IPS-NIHi7 (cell line): ENCODE data around the gene LILRB2.
"Not testable (repeated sequence)": the region's sequence is repeated elsewhere in the genome, so short reads cannot be mapped to it uniquely, and the experiment has no call there.

ENCODE experiments used
- DNase-seq: peaks from one replicate; pipeline ENCODE4 v3.0.0; 2012; ENCODE audit warnings: mixed read lengths; ENCODE audit errors: extremely low spot score

Gene LILRB2

DNA sequence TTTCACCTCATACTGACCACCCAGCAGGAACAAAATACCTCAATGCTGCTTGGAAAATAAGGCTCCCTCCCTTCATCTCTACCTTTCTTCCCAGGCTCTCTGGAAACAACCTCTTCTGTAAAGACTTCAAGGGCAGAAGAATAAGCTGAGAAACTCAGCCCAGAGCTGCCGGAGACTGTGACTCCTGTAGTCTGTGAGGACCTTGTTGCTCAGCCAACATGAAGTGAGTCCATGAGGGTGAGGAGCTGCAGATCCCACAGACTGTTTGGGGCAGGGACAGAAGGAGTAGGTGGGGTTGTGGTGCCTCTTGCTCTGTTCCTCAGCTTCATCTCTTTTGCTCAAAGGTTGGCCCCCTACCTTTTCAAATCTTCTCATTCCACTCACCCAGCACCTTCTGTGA, 24.2 kb upstream of the LILRB2 start:
- DNase-seq = no peak

DNA sequence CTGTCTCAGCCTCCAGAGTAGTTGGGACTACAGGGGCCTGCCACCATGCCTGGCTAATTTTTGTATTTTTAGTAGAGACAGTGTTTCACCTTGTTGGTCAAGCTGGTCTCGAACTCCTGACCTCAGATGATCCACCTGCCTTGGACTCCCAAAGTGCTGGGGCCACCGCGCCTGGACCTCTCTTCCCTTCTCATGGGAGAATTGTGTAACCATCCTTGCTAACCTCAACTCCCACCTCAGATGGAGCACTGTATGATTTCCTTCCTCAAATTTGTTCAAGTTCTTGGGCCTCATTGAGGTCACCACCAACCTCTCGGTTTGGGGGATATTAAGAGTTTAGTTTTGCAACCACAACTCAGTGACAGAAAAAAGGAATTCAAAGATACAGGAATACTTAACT, 21.3 kb upstream of the LILRB2 start:
- DNase-seq = no peak

DNA sequence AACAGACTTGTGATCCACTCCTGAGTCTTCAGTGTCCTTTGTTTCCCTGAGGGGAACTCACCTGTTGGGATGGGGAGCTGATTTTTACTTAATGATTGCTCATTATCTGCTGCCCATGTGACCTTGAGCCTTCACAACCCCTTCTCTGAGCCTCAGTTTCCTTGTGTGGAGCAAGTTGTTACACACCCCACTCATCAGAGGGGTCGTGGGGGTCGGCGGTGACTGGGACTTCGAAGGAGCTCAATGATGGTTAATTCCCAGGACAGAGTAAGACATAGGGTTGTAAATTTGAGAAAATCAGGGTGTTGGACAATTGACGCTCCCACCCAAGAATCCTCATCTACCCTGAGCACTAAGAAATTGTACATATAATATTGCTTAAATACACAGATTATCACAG, 18.6 kb upstream of the LILRB2 start:
- no peak for DNase-seq

DNA sequence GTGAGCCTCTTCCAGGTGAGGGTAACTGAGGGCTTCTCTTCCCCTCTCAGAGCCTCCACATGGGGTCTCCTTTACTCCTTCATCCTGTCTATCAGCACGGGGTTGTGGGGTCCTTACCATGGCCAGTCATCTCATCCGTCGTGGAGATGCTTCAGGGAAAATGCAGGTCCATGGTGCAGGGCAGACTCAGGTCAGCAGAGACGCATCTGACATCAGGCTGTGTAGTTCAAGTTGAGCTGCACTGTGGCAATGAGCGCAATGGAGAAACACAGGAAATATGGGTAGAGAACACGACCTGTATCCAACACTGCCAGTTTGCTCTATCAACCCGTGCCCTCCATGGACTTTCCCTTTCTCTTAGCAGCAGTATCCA, 18.2 kb upstream of the LILRB2 start:
- DNase-seq = no peak

DNA sequence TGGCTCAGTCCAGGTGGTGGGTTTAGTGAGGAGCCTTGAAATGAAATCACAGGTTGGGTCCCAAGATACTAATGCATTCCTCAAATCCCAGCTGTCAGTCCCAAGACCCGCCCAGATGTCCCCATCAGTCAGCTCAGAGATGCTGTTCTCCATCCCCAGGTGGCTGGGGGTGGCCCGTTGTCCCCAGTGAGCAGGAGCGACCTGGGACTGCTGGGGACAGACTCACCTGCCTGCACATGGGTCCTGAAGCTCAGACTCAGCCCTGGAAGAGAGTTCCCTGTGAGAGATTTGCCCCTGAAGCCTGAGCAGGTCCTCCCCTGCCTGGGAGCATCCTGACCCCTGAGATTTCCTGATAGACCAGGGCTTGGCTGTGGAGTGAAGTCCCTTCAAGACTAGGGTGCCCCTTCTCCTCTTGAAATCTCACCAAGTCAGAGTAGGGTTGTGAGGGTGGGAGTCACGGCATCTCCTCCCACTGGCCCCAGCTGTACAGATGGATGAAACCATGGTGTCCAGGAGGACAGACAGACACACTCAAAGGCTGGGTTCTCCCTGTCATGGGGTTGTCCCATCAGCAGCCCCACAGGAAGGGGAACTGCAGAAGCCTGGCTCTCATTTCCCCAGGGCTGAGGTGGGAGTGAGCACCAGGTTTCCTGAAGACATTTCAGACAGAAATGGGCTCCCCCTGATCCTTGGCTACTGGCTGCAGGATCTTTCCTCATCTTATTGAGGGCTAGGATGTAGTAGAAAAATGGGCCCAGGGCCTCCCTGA, 17.6 kb upstream of the LILRB2 start:
- DNase-seq = no peak

DNA sequence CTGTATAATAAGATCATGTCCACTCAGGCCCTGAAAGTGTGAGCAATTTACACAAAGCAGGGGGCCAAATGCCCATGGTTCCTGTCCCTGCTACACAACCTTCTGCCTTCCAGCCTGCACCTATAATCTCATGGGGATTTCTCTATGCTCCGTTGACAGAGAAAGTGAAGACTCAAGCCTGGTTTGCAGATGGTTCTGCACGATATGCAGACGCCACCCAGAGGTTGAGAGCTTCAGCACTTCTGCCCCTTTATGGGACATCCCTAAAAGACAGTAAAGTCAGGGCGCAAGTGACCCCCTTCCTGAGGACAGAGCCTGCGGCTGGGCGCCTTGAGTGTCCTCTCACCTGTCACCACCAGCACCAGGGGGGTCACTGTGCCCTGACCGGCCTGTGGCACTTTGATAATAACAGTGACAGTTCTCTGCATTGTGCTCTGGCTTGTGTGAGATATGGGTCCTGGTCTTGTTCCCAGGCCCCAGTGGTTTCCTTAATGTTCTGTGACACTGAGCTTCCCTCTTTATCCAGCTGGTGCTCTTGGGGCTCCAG, 16.9 kb upstream of the LILRB2 start:
- peak; percentile 25 for DNase-seq

DNA sequence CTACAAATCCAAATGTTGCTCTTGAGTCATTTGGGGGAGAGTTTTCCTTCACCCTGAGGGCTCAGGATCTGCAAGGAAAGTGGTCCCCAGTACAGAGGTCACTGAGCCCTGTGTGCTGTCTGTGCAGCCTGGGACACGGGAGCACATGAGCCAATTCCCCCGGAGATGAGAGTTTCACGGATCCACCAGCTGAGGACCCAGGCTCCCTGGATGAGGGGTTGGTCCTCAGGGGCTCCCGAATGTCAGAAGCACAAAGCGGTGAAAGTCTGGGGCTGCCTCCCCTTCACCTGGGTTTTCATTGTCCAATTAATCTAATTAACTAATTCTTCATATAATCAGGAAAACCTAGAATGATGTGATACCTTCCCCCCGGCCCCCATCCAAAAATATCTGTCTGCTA, 13.6 kb upstream of the LILRB2 start:
- DNase-seq = no peak

DNA sequence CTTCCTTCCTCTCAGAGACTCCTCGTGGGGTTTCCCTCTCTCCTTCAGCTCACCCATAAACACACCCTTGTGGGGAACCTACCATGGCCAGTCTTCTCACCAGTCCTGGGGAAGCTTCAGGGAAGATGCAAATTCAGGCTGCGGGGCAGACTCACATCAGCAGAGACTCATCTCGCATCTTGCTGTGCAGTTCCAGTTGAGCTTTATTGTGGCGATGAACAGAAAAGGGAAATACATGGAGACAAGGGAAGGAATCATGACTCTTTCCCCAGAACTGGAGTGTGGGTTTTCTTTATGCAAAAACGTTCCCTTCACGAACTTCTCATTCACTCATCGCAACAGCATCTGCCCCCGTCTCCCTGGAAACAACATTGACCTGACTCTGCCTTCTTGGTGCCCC, 8.2 kb upstream of the LILRB2 start:
- DNase-seq = not testable (repeated sequence)

DNA sequence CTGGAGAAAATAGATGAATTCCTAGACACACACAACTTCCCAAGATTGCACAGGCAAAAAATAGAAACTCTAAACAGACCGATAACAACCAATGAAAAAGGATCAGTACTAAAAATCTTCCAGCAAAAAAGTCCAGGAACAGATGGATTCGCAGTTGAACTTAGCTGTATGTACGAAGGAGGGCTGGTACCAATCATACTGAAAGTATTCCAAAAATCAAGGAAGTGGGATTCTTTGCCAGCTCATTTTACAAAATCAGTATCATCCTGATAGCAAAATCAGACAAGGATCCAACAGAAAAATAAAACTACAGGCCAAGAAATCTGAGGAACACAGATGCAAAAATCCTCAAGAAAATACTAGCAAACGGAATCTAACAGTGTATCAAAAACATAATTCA, 6.5 kb upstream of the LILRB2 start:
- no peak for DNase-seq

DNA sequence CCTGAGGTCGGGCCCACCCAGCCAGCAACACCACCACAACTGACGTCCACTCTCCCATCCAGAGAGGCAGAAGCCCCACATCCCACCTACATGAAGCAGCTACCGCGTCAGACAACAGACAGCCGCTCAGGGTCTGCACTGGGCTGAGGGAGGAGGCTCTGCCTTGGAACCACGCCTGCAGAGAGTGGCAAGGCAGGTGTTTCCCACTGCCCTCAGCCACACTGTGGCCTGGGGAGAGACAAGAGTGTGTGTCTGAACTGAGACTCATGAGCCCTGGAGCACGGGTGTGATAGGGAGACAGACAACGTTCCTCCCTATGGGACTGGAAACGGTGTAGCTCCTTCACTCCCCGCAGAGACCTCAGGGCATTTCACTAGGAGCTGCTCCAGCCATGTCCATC, 5.4 kb upstream of the LILRB2 start:
- not testable (repeated sequence) for DNase-seq

DNA sequence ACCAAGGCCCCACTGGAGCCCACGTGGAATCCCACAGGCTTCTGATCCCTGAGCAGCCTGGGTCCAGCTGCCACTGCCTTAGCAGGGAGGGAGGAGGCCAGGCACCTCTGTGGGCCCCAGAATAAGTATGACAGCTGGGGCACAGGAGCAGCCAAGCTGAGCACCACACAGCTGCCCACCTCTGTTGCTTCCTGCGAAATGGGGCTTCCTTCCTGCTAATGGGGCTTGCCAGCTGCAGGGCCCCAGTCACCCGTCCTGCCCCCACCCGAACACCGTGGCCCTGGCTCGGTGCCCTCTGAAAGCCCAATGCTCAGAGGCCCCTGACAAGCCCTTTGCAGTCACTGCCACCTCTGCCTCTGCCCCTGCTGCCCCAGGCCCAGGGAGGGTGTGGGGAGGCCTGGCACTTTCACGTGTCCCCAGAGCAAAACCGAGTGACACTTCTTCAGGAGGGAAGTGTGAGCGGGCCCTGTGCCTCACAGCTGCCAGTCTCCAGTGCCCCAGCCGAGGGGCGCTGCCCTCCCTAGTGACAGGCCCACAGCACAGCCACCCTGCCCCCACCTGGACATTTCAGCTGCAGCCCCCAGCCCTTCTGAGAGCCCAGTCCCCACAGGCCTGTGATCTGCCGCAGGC, 4.6 kb upstream of the LILRB2 start:
- not testable (repeated sequence) for DNase-seq

DNA sequence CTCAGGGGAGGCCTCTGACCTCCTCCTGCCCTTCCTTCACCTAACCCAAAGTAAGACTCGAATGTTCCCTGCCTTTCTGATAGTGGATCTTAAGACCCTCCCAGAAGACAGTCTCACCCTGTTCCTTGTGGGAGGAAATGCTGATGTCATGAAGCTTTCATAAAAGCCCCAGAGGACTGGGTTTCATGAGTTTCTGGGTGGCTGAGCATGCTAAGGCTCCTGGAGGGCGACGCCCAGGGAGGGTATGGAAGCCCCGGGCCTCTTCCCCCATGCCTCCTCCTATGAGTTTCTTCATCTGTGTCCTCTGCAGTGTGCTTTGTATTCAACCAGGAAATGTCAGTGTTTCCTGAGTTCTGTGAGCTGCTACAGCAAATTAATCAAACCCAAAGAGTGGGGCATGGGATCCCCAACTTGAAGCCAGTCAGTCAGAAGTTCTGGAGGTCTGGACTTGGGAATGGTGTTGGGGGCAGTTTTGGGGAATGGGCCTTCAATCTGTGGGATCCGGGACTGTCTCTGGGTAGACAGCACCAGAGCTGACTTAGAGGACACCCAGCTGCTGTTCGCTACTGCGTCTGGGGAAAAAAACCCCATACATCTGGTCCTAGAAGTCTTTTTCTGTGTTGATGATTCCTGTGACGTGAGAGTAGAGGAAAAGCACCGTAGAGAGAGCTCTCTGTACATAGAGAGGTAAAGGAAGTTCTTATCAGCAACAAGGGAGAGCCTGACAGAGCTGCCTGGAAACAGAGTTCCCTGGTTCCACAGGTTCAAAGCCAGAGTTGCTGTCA, 2.0 kb upstream of the LILRB2 start:
- DNase-seq = no peak

DNA sequence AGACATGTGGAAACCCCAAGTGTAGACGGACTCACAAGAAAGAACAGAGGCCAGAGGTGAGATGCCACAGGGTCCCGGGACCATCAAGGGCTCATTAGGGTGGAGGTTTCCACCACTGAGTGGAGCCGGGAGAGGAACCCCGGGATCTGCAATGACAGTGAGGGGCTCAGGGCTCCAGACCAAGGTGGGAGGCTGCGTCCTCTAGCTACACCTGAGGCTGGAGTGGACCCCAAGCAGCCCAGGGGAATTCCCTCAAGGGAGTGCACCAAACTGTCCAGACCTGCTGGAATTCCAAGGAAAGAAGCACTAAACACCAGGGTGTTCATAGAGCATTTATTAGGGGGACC, 792 bp upstream of the LILRB2 start:
- not testable (repeated sequence) for DNase-seq

DNA sequence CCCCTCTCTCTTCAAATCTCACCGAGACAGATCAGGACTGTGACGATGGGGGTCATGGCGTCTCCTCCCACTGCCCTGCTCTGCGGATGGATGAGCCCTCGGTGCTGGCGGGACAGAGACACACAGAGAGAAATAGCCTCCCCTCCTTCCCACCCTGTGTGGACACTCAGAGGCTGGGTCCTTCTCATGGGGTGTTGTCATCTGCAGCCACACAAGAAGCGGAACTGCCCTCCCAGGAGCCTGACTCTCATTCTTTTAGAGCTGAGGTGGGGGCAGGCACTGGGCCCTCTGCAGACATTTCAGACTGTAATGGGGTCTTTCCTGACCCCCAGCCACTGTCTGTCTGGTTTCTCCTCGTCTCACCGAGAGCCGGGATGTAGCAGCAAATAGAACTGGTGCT, 469 bp downstream of the LILRB2 start:
- DNase-seq = not testable (repeated sequence)

DNA sequence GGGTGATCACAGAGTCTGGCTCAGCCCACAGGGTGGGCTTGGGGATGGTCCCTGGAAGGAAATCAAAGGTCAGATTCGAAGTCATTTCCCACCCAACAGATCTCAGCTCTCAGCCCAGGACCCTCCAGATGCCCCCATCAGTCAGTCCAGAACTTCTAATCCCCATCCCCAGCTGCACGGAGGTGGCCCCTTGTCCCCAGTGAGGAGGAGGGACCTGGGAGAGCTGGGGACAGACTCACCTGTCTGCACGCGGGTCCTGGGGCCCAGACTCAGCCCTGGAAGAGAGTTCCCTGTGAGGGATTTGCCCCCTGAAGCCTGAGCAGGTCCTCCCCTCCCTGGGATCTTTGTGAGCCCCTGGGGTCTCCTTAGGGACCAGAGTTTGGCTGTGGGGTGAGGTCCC, 885 bp downstream of the LILRB2 start:
- DNase-seq = not testable (repeated sequence)

DNA sequence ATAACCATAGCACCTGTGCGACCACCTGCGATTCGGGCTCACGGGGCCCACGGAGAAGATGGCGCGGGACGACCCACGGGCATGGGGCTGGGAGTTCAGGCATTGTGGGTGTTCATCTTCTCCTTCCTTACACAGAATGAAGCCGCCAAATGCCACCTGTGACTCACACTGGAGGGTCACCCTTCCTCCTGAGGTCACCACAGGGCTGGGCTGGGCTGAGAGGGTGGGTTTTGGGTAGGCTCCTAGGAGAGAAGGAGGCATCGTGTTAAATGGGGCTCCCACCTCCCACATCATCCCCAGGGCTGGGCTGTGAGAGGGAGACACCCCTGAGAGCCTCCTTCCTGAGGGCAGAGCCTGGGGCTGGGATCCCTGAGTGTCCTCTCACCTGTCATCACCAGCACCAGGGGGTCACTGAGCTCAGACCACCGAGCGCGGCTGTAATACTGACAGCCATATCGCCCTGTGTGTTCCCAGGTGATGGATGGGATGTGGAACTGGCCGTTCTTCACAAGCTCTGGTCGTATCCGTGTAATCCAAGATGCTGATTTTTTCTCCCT, 1.4 kb downstream of the LILRB2 start:
- no peak for DNase-seq

DNA sequence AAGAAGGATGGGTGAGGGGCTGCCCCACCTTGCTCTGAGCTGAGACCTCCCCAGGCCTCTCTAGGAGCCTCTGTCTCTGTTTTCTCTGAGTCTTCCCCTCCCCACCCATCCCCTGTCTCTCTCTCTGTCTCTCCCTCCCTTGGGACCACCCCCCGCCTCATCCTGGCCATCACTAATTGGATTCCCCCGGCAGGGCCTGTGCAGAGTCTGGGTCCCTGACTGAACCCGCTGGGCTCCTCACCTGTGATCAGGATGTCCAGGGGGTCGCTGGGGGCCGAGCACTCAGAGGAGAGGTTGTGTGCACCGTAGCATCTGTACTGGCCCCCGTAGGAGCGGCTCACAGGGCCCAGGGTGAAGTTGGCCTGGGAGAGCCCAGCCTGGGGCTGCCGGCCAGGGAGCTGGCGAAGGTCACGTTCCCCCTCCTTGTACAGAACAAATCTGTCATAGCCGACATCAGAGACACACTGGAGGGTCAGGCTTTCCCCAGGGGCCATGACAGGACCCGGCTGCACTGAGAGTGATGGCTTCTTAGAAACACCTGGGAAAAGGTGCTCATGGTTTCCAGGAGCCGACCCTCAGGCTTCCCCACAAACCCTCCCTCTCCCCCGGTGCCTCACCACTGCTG, 2.2 kb downstream of the LILRB2 start:
- not testable (repeated sequence) for DNase-seq

DNA sequence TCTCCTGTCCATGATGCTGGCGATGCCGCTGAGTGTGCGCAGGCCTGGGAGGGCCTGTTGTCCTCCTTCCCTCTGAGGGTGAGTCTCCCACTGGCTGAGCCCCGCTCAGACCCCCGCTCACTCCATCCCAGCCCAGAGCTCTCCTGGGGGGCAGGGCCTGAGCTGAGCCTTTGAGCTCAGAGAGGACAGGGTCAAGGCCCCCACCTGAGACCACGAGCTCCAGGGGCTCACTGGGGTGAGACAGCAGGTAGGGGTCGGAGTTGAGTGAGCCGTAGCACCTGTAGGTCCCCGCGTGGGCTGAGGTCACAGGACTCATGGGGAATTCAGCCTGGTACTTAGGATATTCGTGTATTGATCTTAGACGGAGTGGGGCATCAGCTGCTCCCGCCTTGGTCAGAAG, 2.9 kb downstream of the LILRB2 start:
- DNase-seq = not testable (repeated sequence)

DNA sequence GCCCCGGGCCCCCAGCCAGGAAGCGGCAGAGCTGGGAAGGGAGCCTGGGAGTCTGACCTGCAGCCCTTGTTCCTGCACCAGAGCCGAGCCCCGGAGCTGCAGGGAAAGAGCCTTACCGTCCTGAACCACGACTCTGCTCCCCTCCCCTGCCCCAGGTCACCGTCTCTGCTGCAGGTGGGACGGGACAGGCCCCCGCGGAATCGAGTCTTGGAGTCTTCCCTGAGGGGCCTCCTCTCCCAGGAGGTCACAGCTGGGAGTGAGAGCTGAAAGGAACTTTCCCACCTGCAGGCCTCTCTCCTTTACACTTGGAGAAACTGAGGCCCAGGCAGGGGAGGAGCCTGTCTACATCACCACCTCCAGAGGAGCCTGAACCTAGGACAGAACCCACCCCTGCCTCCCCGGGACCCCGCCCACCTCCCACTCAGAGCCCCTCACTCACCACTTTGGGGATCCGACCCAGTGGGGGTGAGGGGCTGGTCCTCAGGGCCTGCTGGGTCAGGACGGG, 3.7 kb downstream of the LILRB2 start:
- DNase-seq = not testable (repeated sequence)

DNA sequence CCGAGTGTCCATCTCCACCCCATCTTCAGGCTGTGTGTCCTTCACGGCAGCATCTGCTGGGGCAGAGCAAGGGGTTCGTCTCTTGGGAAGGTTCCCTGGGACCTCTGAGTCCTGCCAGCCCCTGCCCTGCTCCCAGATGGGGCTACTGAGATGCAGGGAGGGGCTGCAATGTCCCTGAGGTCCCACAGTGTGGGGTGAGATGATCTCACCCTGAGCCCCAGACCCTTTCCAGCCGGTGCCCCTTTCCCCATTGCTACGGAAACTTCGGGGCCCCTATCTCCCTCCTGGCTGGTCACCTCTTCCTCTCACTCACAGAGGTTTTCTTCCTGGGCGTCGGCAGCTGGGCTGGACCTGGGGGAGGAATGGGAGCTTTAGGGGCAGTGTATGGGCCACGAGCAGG, 5.0 kb downstream of the LILRB2 start:
- no peak for DNase-seq

DNA sequence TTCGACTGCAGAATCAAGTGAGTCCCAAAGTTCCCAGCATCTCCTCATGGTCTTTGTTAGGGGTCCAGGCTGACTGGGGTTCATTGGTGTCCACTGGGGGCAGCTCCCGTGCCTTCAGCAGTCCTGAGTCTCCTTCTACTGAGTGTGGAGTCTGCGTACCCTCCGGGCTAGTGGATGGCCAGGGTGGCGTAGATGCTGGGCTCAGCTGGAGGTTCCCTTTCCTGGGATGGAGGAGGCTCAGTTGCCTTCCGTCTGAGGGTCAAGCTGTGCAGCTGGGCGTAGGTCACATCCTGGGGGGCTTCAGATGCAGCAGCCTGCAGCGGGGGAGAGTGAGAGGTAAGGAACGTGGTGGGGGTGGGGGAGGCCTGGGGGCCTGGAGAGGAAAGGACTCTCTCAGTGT, 6.4 kb downstream of the LILRB2 start:
- not testable (repeated sequence) for DNase-seq

DNA sequence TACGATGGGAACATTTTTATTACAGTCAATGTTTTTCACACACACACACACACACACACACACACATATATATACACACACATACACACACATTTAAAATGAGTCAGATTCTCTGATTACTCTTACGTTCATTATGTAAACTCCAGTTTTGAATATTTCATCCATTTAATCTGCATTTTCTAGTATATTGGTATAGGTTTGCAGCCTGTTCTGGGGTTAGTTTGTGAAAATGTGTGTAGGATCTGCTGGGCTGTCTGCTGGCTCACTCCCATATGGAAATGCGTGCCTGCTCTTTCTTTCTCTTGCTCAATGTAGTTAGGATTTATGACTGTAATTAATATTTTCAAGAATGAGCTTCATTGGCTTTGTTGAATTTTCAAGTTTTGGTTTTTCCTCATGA, 7.1 kb downstream of the LILRB2 start:
- DNase-seq = no peak
